Femur (tissue), 1 donor: ENCODE results near the gene SUPT16H.
"Not testable (repeated sequence)": the region's sequence is repeated elsewhere in the genome, so short reads cannot be mapped to it uniquely, and the experiment has no call there.

Source experiments
- DNase-seq: peaks from one replicate; pipeline ENCODE4 v3.0.0-alpha.2; 2017

Gene SUPT16H

DNA sequence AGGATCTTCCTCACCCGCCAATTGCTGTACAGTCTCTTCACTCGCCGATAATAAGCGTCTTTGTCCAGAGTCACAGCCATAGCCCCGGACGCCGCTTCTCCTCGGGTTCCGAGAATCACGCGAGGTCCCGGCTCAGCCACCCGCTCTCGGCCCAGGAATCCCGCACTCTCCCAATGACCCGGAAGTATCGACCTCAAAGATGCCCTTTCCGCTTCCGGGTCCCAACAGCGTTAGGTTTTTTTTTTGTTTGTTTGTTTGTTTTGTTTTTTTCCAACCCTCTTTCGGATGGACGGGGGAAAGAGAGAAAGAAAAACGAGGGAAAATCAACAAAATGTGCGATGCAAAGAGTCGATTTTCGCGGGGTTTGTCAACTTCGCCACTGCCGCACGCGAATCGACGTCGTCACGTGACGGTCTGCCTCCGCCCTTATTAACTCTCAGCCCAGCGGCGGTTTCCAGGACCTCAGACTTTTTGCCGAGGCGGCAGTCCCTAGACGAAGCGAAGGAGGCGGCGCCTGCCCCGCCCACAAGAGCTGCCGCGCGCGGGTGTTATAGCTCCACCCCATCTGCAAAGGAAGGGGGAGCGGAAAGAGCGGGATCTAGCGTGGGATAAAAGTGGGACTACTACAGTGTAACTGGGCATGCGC, at the start of gene SUPT16H:
SUPT16H (minus strand) TSS at position 172 of the 646 bp plus-strand sequence; CDS start at position 80, 92 bp downstream.
- peak; percentile 98 for DNase-seq

DNA sequence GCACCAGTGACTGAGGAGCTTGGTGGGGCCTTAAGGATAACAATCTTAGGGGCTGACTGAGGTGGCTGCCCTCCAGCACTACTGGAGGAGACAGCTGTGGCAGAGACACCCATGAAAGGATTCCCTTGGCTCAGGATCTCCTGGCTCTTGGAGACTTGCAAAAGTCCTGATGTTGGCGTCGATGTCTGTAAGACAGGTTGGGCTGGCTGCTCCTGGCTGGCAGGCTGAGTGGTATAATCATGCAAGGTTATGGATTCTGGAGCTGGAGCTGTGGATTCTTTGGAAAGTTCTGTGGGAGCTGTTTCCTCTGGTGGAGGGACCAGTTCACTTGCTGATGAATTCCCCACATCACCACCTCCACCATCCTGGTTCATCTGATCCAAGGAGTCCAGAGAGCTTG, 47.3 kb upstream of the SUPT16H start:
- no peak for DNase-seq

DNA sequence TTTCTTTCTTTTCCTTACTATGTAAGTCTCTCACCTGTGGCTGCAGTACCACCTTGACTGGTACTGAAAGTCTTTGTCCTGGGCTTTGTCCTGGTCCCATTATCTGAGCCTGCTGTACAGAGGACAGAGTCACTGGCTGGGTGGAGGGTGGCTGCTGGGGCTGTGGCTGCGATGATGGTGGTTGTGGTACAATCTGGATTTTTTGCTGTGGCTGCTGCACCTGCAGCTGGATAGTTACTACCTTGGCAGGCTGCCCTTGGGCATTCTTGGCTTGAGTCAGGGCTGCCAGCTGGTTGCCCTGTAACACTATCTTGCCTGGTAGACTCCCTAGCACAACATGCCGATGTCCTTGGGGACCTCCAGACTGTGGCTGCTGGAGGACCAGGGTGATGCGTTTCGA, 45.1 kb upstream of the SUPT16H start:
- DNase-seq: peak; percentile 34

DNA sequence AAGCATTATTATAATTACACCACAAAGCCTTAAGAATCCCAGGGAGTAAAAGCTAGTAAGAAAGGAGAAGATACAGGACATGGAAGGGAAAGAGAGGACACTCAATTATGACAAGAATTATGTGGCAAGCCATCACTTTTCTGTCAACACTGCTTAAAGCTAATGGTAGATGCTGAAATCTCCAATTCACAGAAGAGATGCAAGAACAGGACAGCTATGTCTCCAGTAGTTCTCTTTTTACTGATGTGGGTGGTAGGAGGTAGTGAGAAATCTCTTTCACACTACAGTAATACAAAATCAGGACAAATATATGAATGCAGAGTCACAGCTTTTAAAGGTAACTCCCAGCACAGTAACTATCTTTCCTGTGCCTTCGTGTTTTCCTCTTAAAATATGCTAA, 42.9 kb upstream of the SUPT16H start:
- DNase-seq: no peak

DNA sequence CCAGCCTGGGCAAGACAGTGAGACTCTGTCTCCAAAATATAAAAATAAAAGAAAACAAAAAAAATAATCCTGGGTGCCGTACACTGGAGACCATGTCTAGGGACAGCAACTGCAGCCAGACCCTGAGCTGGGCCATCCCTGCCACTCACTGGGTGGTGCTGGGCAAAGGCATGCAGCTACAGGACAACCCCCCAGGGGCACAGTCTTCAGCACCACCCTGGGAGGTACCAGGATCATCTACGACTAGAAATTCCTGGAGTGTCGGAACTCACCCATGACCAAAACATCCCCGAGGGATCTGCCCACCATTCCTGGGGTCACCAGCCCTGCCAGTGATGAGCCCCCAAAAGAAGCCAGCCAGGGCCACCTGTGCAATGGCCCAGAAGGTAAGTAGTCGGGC, 35.7 kb upstream of the SUPT16H start:
- no peak for DNase-seq

DNA sequence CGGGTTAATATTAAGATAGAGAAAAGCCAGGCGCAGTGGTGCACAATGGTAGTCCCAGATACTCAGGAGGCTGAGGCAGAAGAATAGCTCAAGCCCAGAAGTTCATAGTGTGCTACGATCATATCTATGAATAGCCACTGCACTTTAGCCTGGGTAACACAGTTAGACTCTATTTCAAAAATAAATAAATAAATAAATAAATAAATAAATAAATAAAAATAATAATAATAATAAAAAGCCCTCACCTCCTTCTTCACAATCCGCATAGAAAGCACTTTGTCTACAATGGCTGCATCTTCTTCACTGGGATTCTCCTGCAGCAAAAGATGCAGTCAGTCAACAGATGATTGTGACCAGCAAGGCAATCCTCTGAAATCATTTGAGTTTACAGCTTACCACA, 31.5 kb upstream of the SUPT16H start:
- no peak for DNase-seq

DNA sequence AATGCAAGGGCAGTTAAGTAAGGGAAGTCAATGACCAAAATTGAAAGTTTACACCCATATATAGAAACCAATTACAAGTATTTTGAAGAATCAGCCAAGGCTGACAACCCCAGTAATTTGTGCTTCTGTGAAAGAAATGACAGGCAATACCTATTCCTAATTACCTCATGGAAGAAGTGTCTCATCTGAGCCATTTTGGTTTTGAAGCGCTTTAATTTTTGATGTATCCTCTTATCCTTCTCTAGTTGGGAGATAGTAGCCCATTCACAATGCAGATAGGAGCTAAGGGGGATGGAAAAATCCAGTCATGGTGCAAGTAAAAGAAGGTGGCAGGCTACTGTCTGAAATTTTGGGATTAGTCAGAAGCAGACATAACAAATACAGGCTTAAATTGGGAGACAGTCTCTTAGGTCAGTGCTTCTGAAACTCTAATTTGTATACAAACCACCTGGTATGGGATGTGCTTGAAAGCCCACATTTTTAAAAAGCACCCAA, 30.4 kb upstream of the SUPT16H start:
- DNase-seq: no peak

DNA sequence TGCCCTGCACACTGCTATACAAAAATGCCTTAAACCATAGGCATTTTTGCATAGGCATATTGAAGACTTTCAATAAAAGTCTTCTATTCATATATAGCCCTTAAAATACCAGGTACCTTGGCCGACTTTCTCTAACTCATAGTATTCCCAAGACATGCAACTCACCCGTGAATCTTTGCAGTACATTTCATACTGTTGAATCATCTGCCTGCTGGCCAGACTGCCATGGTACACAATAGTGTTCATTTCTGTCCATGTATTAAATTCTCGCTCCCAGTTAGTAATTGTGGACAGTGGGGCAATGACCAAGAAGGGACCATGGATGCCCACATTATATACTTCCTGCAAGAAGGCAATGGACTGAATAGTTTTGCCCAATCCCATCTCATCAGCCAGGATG, 24.3 kb upstream of the SUPT16H start:
- DNase-seq: no peak

DNA sequence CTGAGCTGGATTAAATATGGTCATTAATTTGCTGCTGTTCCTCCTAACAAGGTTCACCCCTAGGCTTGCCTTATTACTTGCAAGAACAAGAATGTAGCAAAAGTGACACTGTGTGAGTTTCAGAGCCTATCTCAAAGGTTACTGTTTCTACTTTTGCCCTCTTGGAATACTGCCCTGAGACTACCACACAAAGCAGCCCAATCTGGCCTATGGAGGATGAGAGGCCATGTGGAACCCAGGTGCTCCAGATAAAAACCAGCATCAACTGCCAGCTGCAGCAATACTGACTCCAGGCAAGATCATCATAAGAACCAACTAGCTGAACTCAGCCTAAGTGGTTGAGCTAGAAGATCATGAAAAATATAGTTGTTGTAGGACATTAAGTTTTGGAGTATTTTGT, 22.4 kb upstream of the SUPT16H start:
- DNase-seq: no peak

DNA sequence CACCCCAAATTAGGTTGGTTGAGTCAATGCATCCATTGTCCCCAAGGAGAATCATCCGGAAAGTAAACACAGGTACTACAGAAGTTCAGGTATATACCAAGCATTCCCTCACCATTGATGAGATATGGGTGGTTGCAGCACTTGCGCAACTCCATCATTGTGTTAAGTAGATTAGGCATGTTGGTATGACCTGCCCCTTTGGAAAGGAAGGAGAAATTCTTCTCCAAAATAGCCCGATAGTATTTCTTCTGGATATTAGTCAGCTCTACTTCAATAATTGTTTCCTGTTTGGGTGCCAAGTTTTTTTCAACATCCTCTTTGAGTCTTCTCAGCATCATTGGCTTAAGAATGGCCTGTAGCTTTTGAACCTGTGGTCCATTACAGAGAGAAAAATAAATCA, 21.3 kb upstream of the SUPT16H start:
- DNase-seq: no peak

DNA sequence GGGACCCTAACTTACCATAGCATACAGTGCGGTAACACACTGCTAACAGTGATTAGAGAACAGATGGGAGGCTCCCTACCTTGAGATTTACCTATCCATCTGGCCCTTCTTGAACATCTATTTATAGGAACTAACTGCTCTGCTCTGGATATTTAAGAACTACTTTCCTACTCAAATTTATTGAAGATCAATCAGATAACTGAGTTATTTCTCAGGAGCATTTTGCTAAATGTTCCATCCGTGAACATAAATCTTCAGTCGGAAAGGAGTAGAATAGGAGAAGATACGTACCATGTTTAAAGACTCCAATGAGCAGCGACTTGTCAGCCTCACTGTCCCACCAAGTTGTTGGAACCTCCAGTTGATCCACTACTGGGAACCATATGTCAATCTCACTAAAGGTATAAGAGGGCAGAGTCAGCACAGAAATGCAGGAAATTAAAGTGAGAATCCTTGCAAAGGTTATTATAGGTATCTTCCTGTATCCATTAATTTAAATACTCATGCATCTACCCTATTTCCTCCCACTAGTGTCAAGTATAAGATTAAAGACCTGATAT, 15.6 kb upstream of the SUPT16H start:
- no peak for DNase-seq

DNA sequence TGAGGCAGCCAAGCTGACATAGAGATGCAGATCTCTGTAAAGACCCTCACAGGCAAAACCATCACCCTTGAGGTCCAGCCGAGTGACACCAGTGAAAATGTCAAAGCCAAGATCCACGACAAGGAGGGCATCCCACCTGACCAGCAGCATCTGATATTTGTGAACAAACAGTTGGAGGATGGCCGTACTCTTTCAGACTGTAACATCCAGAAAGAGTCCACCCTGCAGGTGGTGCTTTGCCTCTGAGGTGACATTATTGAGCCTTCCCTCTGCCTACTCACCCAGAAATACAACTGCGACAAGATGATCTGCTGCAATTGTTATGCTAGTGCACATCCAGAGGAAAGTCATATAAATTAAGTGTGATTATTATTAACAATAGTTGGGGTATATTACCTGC, 15.1 kb upstream of the SUPT16H start:
- DNase-seq: no peak

DNA sequence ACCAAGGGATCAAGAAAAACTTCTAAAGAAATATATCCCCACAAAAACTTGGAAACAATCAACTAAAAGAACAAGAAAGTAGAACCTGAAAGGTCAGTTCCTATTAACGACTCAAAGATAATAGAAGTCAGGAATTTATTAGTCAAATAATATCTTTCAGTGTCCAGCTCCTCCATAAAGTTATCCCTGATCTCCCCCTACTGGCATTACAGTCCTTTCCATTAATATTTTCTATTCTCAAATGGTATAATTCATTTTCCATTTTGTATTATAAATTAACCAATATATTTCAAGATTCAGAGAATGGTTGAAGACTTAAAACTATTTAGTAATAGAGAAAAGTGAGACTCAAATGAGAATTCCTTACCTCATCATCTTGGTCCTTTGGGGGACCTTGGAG, 11.6 kb upstream of the SUPT16H start:
- no peak for DNase-seq

DNA sequence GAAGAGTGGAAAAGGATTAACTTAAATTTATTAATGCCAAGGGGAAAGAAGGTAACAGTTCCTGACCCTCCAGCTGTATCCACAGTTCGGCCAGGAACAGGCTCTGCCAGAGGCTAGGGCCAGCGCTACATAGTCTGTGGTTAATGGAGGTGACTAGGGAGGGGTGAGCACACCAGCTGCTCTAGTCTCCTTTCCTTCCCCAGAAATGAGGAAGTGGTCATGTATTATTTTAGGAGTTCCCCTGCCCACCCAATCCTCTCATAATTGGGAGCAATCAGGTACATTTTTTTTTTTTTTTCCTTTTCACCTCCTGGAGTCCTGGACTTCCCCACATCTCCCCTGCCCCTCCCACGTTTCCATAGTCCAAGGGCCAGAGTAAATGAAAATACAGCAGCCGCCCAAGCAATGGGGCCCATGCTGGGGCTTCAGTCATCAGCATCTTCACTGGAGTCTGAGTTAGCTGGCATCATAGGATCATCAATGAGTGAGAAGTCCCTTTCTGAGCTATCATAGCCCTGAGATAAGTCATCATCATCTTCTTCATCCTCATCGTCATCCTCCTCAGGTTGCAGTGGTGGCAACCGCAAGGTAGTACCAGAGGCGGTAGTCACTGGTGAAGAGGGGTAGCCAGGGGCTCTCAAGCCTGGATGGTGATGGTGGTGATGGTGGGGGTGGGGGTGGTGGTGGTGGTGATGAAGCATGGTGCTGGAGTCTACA, 1.5 kb upstream of the SUPT16H start:
- no peak for DNase-seq

DNA sequence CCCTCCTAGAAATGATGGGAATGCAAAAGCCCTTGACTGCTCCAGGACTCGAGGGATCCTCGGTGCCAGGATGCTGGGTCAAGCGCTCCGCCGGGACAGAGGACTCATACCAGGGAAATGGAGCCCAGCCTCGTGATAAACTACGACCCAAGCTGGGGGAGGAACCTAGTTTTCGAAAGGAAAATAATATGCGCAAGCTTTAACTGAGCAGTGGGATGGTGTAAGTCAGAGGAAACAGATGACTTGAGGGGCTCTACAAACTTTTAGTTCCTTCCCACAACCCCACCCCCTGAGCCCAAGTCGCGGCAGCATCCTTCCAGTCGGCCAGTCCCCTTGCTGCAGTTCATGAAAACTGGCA, 654 bp upstream of the SUPT16H start:
- no peak for DNase-seq

DNA sequence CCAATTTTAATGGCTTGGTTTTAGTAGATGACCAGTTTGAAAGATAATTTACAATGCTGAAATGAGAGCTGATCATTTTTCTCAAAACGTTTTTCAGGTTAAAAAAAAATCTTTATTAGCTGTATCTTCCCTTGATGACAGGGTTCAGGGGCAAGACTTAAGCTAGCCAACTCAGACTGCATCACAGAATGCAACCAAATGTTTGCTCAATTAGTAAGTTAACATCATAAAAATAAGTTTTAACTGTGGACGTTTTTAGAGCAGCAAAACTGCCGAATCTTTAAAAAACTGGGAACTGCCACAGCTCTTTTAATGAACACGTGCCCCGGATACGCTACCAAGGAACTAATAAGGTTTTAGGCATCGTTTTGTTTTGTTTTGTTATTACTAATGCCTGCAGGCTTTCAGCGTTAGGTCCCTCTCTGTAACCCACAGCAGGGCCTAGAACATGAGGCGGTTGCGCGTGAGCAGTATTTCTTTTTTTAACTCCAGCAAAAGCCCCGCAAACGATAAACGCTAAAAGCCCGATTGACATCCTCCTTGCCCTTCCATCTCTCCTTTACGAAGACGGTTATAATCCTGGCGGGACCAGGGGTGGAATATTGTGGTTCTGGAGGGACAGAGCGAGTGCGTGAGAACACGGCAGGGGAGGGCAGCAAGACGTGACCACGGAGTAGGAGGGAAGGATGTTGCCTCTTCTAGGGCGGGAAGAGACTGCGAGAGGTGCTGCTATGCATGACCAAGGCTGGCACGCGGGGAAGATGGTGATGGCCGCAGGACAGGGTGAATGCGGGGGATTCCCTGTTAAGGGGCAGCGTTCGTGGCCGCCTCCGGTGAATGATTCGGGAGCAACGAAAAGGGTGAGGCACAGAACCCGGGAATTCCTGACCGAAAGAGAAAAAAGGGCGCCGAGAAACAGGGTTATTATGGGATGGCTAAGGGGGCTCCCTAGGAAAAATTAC, 652 bp downstream of the SUPT16H start:
- DNase-seq: peak; percentile 61

DNA sequence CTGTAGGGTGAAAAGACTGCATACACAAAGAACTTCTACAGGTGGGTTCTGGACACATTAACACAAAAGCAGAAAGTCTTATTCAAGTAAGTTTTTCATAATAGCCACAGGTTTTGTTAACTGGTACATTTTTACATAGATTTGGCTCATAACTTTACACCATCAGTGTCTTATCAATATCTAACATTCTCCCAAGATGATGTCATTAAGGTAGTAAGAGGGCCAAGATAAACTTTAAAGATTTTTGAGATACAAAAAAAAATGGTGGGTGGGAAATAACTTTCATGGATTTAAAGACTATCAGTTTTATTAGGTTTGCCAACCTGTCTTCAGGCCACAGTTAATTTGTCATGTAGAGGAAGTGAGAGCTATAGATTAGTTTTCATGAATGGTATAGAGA, 1.7 kb downstream of the SUPT16H start:
- no peak for DNase-seq

DNA sequence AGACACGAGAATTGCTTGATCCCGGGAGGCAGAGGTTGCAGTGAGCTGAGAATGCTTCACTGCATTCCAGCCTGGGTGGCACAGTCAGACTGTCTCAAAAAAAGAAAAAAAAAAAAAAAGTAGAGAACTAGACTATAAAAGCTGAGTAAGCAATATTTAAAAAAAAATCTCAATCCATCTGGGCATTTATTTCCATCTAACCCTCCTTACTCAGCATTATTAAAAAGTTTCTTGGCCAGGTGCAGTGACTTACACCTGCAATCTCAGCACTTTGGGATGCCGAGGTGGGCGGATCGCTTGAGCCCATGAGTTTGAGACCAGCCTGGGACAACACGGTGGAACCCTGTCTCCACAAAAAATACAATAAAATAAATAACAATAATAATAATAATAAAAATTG, 4.5 kb downstream of the SUPT16H start:
- no peak for DNase-seq

DNA sequence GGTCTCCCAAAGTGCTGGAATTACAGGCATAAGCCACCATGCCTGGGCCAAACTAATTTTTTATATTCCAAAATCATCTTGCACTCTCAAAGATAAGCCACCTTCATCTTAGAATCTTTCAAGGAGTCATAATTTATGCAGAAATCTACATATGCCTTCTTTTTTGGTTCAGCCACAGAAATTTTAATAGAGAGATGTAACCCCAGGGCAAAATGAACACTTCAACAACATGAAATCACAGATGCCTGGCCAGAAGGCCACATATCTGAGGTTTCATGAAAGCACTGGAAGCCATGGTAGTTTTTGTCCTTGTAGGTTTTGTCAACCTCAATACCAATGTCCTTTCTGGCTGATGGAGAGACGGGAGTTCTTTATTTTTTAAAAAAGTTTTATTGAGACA, 9.8 kb downstream of the SUPT16H start:
- DNase-seq: no peak

DNA sequence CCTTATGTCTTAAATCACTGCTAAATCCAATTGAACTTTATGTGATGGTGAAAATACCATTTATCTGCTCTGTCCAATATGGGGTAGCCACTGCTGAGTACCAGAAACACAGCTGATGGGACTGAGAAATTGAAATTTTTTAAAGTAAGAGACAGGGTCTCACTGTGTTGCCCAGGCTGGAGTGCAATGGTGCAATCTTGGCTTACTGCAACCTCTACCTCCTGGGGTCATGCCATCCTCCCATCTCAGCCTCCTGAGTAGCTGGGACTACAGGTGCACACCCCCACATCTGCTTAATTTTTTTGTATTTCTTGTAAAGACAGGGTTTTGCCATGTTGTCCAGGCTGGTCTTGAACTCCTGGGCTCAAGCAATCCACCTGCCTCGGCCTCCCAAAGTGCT, 11.0 kb downstream of the SUPT16H start:
- DNase-seq: not testable (repeated sequence)

DNA sequence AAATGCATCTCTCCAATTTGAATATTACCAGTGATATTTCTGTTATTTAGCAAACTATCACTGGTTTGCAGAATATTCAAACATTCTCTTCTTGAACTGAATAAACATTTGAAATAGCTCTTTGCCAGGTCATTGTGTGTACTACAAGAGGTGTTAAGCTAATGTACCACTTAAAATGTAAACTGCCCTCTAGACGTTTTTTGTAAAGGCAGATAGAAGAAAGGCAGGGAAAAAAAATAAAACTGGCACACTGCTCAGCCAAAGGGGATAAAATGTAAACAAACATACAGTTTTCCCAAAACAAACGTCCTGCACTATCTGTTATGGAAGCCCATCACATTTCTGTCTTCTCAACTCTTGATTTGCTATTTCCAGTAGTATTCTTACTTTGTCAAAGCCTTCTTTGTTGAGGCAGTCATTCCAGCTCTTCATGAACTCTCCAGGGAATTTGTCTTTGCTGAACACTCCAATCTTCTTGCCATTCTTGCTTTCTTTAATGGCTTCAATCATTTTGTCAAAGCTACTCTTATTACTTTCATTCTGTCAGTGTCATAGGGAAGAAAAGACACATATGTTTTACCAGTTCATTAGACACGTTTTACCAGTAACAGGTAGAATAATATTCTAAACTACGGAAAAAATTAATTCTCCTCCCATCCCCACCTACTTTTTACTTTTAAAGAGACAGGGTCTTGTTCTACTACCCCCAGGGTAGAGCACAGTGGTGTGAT, 13.7 kb downstream of the SUPT16H start:
- DNase-seq: no peak

DNA sequence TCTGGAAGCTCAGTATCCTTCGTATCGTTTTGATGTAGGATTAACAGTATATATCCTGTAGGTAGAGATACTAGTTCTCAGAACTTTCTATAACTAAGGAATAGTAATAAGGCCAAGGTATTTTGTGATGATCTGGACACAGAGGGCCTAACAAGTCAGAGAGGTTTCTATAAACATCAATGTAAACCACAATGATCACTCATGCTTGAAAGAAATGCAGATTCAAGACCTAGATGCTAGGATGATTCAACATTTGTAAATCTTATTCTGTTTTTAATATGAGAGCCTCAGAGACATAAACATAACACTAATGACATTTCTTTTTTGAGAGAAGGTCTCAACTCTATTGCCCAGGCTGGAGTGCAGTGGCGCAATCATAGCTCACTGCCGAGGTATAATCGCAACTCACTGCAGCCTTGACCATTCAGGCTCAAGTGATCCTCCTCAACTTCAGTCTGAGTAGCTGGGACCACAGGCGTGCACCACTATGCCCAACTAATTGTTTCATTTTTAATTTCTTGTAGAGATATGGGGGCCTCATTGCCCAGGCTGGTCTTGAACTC, 16.2 kb downstream of the SUPT16H start:
- no peak for DNase-seq
